HUDEP-2 (cell line): ENCODE results near the gene CDCA3.

Source experiments
- DNase-seq, 76 experiments: peaks; one replicate each; lab custom pipeline; 2025; ENCODE audit not compliant: unreplicated experiment in 76 of 76; lab: John Stamatoyannopoulos, UW

CDCA3 gene

DNA sequence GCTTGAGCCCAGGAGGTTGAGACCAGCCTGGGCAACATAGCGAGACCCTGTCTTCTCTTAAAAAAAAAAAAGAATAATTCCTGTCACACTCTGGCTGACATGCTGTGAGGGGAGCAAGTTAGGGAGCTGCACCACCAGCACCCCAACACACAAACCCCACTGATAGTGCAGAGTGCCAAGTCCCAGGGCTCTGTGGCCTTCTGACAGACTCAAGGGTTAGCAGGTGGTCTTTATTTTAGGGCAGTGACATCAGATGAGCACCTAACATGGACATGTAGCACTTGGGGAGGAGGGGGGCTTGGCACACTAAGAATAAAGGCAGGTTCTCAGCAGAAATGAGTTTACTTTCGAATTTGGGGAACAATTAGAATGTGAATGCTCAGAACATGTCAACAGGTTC lies 7.7 kb upstream of the CDCA3 start:
- DNase-seq, result no peak

DNA sequence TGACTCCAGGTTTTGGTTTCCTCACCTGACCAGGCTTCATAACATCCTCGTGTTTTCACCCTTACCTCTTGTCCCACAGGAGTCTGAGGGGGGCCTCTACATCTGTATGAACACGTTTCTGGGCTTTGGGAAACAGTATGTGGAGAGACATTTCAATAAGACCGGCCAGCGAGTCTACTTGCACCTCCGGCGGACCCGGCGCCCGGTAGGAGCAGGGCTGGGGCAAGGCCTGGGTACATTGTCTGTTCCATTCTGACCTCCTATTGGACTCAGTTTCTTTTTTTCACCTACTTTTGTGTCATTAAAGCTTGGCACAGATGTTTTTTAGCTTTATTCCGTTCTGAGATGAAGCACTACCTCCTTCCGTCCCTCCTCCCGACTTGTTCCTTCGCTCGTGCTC lies 4.2 kb upstream of the CDCA3 start:
- no peak for DNase-seq

GRCh38 chr12:6854036-6854435 lies 3.0 kb upstream of the CDCA3 start:
- DNase-seq, result no peak

- DNase-seq, result no peak
These were observed 2.5 kb upstream of the CDCA3 start for GRCh38 chr12:6853626-6854025.

DNA sequence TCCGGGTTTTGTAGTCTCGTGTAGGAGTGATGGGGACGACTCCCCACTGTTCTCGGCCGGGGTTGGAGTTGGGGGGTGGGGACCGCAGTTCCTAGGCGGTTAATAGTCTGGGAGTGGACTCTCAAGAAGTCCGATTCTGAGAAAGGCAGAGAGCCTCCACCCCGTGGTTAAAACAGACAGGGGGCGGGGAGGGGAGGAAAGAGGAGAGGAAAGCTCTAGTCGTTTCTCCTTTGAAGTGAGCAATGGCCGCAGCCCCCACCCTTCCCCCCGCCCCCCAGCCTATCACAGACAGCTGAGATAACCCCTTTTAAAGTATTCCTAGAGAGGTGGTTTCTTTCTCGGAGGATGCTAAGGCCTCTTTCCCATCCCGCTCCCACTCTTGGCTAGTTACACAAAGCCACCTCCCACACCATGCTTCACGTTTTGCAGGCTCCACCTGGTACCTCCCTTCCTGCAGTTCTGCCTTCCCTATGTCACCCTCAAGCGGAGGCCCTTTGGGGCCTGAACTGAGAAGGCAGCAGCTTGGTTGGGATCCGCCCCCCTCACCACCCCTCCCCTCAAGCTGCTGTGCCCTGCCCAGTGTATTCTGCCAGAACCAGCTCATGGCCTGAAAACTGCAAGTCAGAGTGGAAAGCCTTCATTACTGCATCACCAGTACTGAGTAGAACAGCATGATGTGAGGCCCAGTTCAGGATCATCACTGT lies 1.7 kb upstream of the CDCA3 start:
- DNase-seq, result peak in 73 of 76 experiments; percentile 32 to 87 (median 71)

DNA sequence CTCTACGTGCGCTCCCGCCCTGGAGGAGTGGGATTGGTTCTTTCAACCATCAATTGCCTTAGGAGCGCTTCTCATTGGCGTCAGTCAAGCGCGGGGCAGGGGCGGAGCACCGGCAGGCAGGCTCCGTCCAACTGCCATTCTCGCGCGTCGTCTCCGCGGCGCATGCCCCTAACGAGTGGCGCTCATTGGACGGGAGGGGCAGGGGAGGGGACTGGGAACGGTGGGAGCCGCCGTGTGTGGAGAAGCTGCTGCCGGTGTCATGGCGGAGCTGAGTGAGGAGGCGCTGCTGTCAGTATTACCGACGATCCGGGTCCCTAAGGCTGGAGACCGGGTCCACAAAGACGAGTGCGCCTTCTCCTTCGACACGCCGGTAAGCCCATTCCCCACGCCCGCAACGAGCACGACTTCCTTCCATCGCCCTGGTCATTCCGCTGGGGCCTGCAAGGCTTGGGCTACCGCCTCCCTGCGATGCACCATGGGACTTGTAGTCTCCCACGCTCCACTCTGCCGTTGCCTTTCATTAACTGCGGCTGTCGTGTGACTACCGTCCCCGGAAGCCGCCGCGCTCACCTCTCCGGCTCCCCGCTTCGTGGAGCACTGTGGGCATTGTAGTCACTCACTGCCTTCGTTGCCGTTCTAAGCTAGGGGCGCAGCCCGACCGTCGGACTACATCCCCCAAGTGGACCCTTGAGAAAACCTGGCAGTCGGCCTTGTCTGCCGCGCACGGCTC lies 1.0 kb upstream of the CDCA3 start, which contains the start of gene USP5:
Gene USP5, plus strand, starts transcription at position 230 of the 730 bp plus-strand sequence. Its CDS starts 30 bp downstream, at position 260.
- peak; percentile 60 to 99 (median 97) for DNase-seq

- no peak for DNase-seq
These were observed 312 bp downstream of the CDCA3 start for GRCh38 chr12:6850796-6851152.

DNA sequence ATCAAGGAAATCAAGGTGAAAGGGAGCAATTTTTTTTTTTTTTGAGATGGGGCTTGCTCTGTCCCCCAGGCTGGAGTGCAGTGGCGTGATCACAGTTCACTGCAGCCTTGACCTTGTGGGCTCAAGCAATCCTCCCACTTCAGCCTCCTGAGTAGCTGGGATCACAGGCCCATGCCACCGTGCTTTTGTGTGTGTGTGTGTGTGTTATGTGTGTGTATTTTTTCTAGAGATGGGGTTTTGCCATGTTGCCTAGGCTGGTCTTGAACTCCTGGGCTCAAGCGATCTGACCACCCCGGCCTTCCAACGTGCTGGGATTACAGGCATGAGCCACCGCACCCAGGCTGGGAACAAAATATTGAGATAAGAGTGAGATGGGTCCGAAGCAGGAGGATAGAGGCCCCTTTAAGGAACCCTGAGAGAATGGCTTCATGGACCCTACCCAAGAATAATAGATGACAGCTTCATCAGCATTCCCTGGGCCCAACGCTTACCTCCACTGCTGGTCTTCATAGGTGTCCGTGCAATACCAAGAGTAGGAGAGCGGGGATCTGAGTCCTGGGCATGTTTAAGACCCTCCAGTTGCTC lies 1.0 kb downstream of the CDCA3 start:
- no peak for DNase-seq

- no peak for DNase-seq
These were observed 1.7 kb downstream of the CDCA3 start for GRCh38 chr12:6849427-6849826.

DNA sequence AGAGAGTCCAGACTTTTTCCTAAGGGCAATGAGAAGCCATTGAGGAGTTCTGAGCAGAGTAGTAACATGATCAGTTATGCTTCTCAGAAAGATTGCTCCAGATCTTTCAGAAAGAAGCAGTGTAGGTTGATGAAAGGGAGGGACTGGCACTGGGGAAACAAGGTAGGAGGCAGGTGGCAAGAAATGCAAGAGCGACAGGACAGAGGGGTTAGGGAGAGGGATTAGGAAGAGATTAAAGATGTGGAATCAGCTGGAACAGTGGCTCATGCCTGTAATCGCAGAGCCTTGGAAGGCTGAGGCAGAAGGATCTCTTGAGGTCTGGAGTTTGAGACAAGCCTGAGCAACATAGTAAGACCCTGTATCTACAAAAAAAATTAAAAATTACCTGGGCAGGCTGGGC lies 3.4 kb downstream of the CDCA3 start:
- DNase-seq, result no peak

DNA sequence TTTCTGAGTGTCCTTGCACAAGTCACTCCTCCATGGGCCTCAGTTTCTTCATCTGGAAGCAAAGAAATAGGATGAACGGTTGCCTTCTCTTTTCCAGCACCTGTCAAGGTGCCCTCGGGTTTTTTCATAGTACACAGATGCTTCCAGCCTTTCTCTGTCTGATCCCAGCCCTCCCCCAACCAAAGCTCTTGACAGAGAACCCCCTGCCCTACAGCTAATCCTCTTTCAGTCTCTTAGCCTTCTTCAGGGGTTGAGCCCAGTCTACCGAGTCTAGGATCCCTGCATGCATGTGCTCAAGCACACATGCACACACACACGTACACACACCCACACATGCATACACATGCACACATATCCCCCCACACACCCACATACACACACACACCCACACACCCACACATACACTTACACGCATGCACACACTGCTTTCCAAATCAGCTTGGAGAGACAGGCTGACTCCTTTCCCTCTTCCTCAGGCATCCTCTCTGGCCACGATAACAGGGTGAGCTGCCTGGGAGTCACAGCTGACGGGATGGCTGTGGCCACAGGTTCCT lies 4.7 kb downstream of the CDCA3 start:
- no peak for DNase-seq

- no peak for DNase-seq
These were observed 5.7 kb downstream of the CDCA3 start for GRCh38 chr12:6845395-6845794.

DNA sequence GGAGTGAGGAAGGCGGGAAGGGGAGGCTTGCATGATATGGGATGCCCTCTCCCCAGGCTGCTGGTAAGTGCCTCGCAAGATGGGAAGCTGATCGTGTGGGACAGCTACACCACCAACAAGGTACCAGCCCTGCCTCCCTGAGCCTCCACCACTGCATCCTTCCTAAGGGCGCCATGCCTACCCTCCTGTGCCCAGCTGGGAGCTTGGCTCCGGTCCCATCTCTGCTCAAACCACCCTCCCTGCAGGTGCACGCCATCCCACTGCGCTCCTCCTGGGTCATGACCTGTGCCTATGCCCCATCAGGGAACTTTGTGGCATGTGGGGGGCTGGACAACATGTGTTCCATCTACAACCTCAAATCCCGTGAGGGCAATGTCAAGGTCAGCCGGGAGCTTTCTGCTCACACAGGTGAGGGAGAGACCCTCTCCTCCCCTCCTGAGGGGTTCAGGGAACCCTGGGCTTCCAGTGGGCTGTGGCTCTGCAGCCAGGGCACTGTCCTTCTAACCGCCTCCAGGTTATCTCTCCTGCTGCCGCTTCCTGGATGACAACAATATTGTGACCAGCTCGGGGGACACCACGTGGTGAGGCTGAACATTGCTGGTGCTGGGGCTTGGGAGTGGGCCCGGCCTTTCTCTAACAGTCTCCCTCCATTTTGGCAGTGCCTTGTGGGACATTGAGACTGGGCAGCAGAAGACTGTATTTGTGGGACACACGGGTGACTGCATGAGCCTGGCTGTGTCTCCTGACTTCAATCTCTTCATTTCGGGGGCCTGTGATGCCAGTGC lies 7.8 kb downstream of the CDCA3 start:
- DNase-seq, result peak in 39 of 76 experiments; percentile 3 to 61 (median 28)

GRCh38 chr12:6842075-6842474 lies 9.0 kb downstream of the CDCA3 start:
- no peak for DNase-seq

DNA sequence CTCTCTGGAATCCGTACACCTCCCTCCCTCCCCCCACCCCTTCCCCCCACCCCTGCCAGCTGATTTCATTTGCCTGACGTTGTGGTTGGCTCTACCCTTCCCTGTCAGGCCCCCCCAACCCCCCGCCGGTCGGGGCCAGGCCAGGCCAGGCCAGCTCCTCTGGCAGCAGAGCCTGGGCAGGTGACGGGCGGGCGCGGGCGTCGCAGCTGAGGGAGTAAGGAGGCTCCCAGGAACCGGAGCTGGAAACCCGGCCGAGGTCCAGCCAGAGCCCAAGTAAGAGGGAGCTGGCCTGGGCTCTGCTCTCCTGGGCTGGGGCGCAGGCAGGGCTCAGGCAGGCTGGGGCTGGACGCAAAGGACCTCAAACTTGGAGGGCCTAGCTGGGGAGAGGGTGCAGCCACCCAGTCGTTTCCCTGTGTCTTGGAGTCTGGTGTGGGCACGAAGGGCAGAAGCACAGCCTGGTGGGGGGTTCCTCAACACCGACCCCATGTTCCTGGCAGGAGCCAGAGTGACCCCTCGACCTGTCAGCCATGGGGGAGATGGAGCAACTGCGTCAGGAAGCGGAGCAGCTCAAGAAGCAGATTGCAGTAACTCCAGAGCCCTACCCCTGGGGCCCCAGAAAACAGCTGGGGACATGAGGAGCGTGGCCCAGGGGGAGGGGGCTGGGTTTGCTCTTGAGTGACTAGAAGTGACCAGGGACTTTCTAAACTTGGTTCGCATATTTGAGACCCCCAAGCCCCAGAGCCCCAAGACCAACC lies 10.1 kb downstream of the CDCA3 start, which contains the start of gene GNB3:
Gene GNB3, plus strand, starts transcription at position 165 of the 755 bp plus-strand sequence. Its CDS starts 363 bp downstream, at position 528.
- DNase-seq, result no peak

DNA sequence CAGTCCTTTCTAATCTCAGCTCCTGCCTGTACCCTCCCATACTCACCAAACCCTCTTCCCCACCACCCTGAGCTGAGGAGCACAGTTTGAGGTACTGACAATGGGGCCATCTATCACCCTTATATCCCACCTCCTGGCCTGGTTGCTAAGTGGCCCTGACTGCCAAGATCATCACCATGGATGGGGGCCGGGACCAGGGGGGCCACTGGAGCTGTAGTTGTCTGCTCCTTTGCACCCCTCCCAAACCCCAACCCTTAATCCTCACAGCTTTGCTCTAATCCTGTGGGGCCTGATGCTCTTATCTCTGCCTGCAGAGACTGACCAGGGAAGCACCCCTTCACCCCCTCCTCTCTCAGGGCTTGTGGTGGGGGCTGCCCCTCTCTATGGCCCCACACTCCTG lies 10.8 kb downstream of the CDCA3 start:
- DNase-seq, result no peak

DNA sequence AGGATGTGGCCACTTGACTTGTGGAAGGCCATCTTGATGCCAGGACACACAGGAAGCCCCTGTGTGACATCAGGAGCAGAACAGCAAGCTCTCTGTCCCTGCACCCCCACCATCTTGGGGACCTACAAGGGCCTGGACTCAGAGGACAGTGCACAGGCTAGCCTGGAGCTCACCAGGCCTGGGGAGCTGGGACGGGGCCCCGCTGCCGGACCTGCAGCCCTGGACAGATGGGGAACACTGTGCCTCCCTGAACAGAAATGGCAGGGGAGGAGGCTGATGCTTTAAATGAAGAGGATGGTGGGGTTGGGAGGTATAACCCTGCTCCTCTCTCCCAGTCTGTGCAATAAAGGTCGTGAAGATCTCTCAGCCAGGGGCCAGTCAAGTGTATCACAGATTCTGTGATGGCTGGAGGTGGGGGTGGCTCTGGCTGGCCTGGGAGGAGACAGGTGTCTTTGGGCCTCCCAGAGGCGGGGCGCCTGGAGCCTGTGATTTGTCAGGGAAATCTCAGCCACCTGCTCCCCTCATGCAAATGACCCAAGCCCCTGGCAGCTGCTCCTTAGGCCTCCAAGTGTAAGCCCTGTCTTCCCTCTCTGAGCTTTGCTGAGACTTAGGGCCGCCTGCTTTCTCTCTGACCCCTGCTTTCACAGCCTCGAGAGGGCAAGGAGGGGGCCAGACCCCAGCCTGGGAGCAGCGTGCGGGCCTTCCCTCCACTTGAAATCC lies 11.4 kb downstream of the CDCA3 start:
- DNase-seq, result no peak

GRCh38 chr12:6838854-6839253 lies 12.2 kb downstream of the CDCA3 start:
- DNase-seq, result no peak

DNA sequence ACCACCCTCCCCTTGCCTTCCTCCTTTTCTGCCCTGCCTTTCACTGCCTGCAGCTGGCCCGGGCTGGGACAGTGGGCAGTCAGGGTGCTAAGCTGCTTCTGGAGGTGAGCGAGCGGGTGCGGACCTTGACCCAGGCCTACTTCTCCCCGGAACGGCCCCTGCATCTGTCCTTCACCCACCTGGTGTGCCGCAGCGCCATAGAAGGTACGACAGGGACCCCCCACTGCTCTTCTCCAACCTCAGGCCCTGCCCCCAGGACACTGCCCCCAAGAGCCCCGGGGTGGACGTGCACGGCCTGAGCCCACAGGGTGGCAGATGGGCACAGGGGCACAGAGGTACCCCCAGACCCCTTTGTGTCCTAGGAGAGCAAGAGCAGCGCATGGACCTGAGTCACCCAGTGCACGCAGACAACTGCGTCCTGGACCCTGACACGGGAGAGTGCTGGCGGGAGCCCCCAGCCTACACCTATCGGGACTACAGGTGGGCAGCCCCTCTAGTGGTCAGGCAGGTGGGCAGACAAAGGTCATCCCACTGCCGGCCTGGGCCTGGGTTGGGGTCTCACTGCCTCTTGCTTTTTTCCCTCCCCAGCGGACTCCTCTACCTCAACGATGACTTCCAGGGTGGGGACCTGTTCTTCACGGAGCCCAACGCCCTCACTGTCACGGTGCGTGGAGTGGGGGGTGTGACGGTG lies 13.6 kb downstream of the CDCA3 start:
- no peak for DNase-seq
